Prostate gland (tissue), 2 donors: ENCODE results near the gene TMEM190.

ENCODE experiments used
- CTCF ChIP-seq, 4 experiments: fragments of 200-600 bp in 2 of 4; fragments of 450-650 bp in 2 of 4; sonication (generic) in 2 of 4; IDR thresholded peaks; 1 replicate in 3 of 4; 2 replicates in 1 of 4; pipeline ENCODE4 v1.5.1; 2016 to 2019; ENCODE audit warnings: antibody characterized with exemption in 4 of 4, mild to moderate bottlenecking in 2 of 4, moderate library complexity in 2 of 4
- POLR2A ChIP-seq: fragments of 450-650 bp; IDR thresholded peaks from one replicate; pipeline ENCODE4 v1.6.1; 2016; ENCODE audit warnings: antibody characterized with exemption, mild to moderate bottlenecking
- POLR2AphosphoS5 ChIP-seq: sonication (generic); formaldehyde crosslinking; IDR thresholded peaks from one replicate; pipeline ENCODE4 v1.6.1; 2017; ENCODE audit warnings: antibody characterized with exemption

GRCh38 chr19:55345101-55345817, 31.4 kb upstream of the TMEM190 start:
- no peak for TF ChIP-seq CTCF (IDR thresholded peaks at IDR 0.05)
- TF ChIP-seq POLR2AphosphoS5: no peak
- TF ChIP-seq POLR2A: no peak
